ENCODE data around the gene CFAP57. TPM values are rescaled to one million over a fixed set of nuclear protein-coding genes. Genes with fewer than 3 reads are reported as not detected.
A peak's percentile ranks its signal among the peaks of the same experiment; 100 is the strongest.

The CFAP57 gene
- total and polyA plus RNA-seq, 5 experiments from 2014 or later = 0.04 TPM; not detected in 4

GRCh38 chr1:43251024-43251423 is 78.9 kb downstream of the CFAP57 start:
- H3K4me1 Mint-ChIP-seq = peaks cover 0 to 1% (median 0%) of the 10 kb centered on the region in 4 donors

GRCh38 chr1:43252225-43252624 is 80.1 kb downstream of the CFAP57 start:
- no peak for ATAC-seq
- peaks cover 0 to 2% (median 0%) of the 10 kb centered on the region in 9 donors for H3K9me3 Mint-ChIP-seq
- H3K27ac Mint-ChIP-seq = no peak overlapping the region
- POLR2A ChIA-PET = no interaction called here
- peaks cover 3 to 19% (median 4%) of the 10 kb centered on the region in 5 donors for H3K27me3 Mint-ChIP-seq
- DNase-seq = no peak
- H3K4me3 Mint-ChIP-seq = no peak overlapping the region
- H3K36me3 Mint-ChIP-seq = no peaks in the 10 kb centered on the region
- H3K4me1 Mint-ChIP-seq = peaks cover 0 to 1% (median 0%) of the 10 kb centered on the region in 4 donors

More at GRCh38 chr1:43251024-43251423, 78.9 kb downstream of the CFAP57 start:
- DNase-seq (peak in 1 of 10 donors; percentile 2), ATAC-seq (no peak)
- Mint-ChIP-seq H3K36me3 (no peaks in the 10 kb centered on the region), H3K9me3 (no peaks in the 10 kb centered on the region), H3K27ac (no peak overlapping the region), H3K27me3 (peaks cover 0 to 19% (median 4%) of the 10 kb centered on the region in 5 donors), H3K4me3 (no peak overlapping the region)
- POLR2A ChIA-PET = no interaction called here

GRCh38 chr1:43253173-43253572 is 81.0 kb downstream of the CFAP57 start:
- ATAC-seq (no peak), DNase-seq (peak in 1 of 10 donors; percentile 9)
- Mint-ChIP-seq H3K27me3 (peaks cover 3 to 19% (median 4%) of the 10 kb centered on the region in 5 donors), H3K36me3 (no peaks in the 10 kb centered on the region), H3K4me3 (no peak overlapping the region), H3K4me1 (peaks cover 0 to 1% (median 0%) of the 10 kb centered on the region in 4 donors), H3K27ac (no peak overlapping the region), H3K9me3 (peaks cover 0 to 2% (median 0%) of the 10 kb centered on the region in 9 donors)
- POLR2A ChIA-PET = no interaction called here

- H3K4me1 Mint-ChIP-seq = peaks cover 0 to 1% (median 0%) of the 10 kb centered on the region in 4 donors
- H3K9me3 Mint-ChIP-seq = peaks cover 0 to 2% (median 0%) of the 10 kb centered on the region in 9 donors
- H3K27ac Mint-ChIP-seq = no peak overlapping the region
- POLR2A ChIA-PET = no interaction called here
- ATAC-seq (no peak), DNase-seq (peak in 1 of 10 donors; percentile 7)
- peaks cover 3 to 19% (median 5%) of the 10 kb centered on the region in 5 donors for H3K27me3 Mint-ChIP-seq
- H3K4me3 Mint-ChIP-seq = no peak overlapping the region
- peaks cover 0 to 5% (median 0%) of the 10 kb centered on the region in 3 donors for H3K36me3 Mint-ChIP-seq
Observed at GRCh38 chr1:43253876-43254275, 81.7 kb downstream of the CFAP57 start.

- peaks cover 0 to 2% (median 0%) of the 10 kb centered on the region in 9 donors for H3K9me3 Mint-ChIP-seq
- H3K4me3 Mint-ChIP-seq = no peak overlapping the region
- ATAC-seq (no peak), DNase-seq (peak in 1 of 10 donors; percentile 14)
- H3K36me3 Mint-ChIP-seq = peaks cover 0 to 5% (median 0%) of the 10 kb centered on the region in 3 donors
- peaks cover 0 to 1% (median 0%) of the 10 kb centered on the region in 4 donors for H3K4me1 Mint-ChIP-seq
- POLR2A ChIA-PET = no interaction called here
- no peak overlapping the region for H3K27ac Mint-ChIP-seq
- H3K27me3 Mint-ChIP-seq = peaks cover 3 to 17% (median 7%) of the 10 kb centered on the region in 5 donors
Observed at GRCh38 chr1:43255438-43256210, 83.5 kb downstream of the CFAP57 start.

GRCh38 chr1:43256675-43257570 is 84.8 kb downstream of the CFAP57 start:
- peaks cover 0 to 2% (median 0%) of the 10 kb centered on the region in 9 donors for H3K9me3 Mint-ChIP-seq
- H3K4me3 Mint-ChIP-seq = no peak overlapping the region
- H3K36me3 Mint-ChIP-seq = peaks cover 0 to 5% (median 0%) of the 10 kb centered on the region in 3 donors
- ATAC-seq (no peak), DNase-seq (peak in 1 of 10 donors; percentile 7)
- H3K27ac Mint-ChIP-seq = no peak overlapping the region
- peaks cover 3 to 17% (median 7%) of the 10 kb centered on the region in 5 donors for H3K27me3 Mint-ChIP-seq
- H3K4me1 Mint-ChIP-seq = peaks cover 0 to 1% (median 0%) of the 10 kb centered on the region in 4 donors
- POLR2A ChIA-PET = no interaction called here

GRCh38 chr1:43258370-43258769 is 86.2 kb downstream of the CFAP57 start:
- Mint-ChIP-seq H3K36me3 (peaks cover 0 to 5% (median 4%) of the 10 kb centered on the region in 3 donors), H3K4me3 (no peak overlapping the region), H3K27ac (no peak overlapping the region), H3K27me3 (peaks cover 0 to 9% (median 3%) of the 10 kb centered on the region in 5 donors), H3K9me3 (peaks cover 0 to 6% (median 1%) of the 10 kb centered on the region in 9 donors), H3K4me1 (no peaks in the 10 kb centered on the region)
- ATAC-seq (no peak), DNase-seq (peak in 1 of 10 donors; percentile 3)
- POLR2A ChIA-PET = no interaction called here

- peaks cover 4 to 10% (median 5%) of the 10 kb centered on the region in 4 donors for H3K4me1 Mint-ChIP-seq
Observed at GRCh38 chr1:43265431-43265830, 93.3 kb downstream of the CFAP57 start.

GRCh38 chr1:43266881-43267280 is 94.8 kb downstream of the CFAP57 start:
- peaks cover 0 to 8% (median 4%) of the 10 kb centered on the region in 9 donors for H3K9me3 Mint-ChIP-seq
- no peak for DNase-seq
- H3K36me3 Mint-ChIP-seq = peaks cover 0 to 11% (median 0%) of the 10 kb centered on the region in 3 donors
- no peak for ATAC-seq
- POLR2A ChIA-PET = no interaction called here
- peaks cover 11 to 22% (median 16%) of the 10 kb centered on the region in 4 donors for H3K4me1 Mint-ChIP-seq
- no peak overlapping the region for H3K4me3 Mint-ChIP-seq
- H3K27me3 Mint-ChIP-seq = peaks cover 3 to 28% (median 16%) of the 10 kb centered on the region in 5 donors
- H3K27ac Mint-ChIP-seq = no peak overlapping the region

More at GRCh38 chr1:43265431-43265830, 93.3 kb downstream of the CFAP57 start:
- DNase-seq (no peak), ATAC-seq (no peak)
- Mint-ChIP-seq H3K36me3 (peaks cover 0 to 11% (median 0%) of the 10 kb centered on the region in 3 donors), H3K4me3 (no peak overlapping the region), H3K27me3 (peaks cover 3 to 17% (median 10%) of the 10 kb centered on the region in 5 donors), H3K9me3 (peaks cover 0 to 8% (median 4%) of the 10 kb centered on the region in 9 donors), H3K27ac (peak overlapping the region in 1 of 10 donors; percentile 40)
- POLR2A ChIA-PET = interaction anchor here (0.7 kb wide), 1 partner anchor 627 kb away, joined by 3 read pairs; no protein-coding TSS in a partner anchor

- ATAC-seq (no peak), DNase-seq (no peak)
- POLR2A ChIA-PET = no interaction called here
- Mint-ChIP-seq H3K4me3 (no peak overlapping the region), H3K27me3 (peaks cover 3 to 31% (median 16%) of the 10 kb centered on the region in 5 donors), H3K9me3 (peaks cover 0 to 8% (median 4%) of the 10 kb centered on the region in 9 donors), H3K27ac (peak overlapping the region in 1 of 10 donors; percentile 74), H3K4me1 (peaks cover 11 to 22% (median 17%) of the 10 kb centered on the region in 4 donors), H3K36me3 (peaks cover 0 to 11% (median 0%) of the 10 kb centered on the region in 3 donors)
Observed at GRCh38 chr1:43267291-43267805, 95.2 kb downstream of the CFAP57 start.

GRCh38 chr1:43267818-43268425 is 95.8 kb downstream of the CFAP57 start:
- Mint-ChIP-seq H3K9me3 (peaks cover 0 to 8% (median 3%) of the 10 kb centered on the region in 9 donors), H3K27me3 (peaks cover 3 to 31% (median 16%) of the 10 kb centered on the region in 5 donors), H3K4me3 (no peak overlapping the region), H3K4me1 (peaks cover 11 to 22% (median 17%) of the 10 kb centered on the region in 4 donors), H3K36me3 (peaks cover 0 to 8% (median 0%) of the 10 kb centered on the region in 3 donors), H3K27ac (peak overlapping the region in 1 of 10 donors; percentile 74)
- no peak for ATAC-seq
- POLR2A ChIA-PET = no interaction called here
- DNase-seq = no peak
